ENCODE data around the gene KIAA1549. TPM values are rescaled to one million over a fixed set of nuclear protein-coding genes. Genes with fewer than 3 reads are reported as not detected.

KIAA1549 gene
- total RNA-seq, 2 donors from 2014 or later, result 3.7 to 8.8 TPM

DNA sequence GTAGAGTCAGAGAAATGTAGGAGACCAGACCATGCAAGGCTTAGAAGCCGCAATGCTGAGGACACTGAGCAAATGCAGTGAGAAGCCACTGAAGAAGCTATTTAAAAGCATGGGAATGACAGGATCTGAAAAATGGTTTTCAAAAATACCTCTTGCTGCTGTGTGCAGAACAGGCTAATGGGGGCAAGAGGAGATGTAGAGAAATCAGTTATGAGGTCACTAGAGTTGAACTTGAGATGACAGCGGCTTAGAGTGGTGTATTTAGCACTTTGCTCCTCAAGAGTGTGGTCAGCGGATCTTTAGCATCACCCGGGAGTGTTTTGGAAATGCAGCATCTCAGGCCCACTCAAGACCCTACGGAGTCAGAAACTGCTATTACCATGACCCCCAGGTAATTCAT lies 48.8 kb downstream of the KIAA1549 start:
- intact Hi-C loops (cut with DNase I), result no loop called here
- DNase-seq (ENCODE audit: low spot score), result no peak
- Histone ChIP-seq H3K36me3 (no peaks in the 10 kb centered on the region), H3K4me1 (replicated peaks) (no peaks in the 10 kb centered on the region), H3K4me3 (no peak overlapping the region), H3K9me3 (no peaks in the 10 kb centered on the region), H3K27ac (no peak overlapping the region), H3K27me3 (replicated peaks; ENCODE audit: insufficient read depth) (no peaks in the 10 kb centered on the region)
- 92% methylated on average over 5 of the region's 5 CpGs for WGBS
- TF ChIP-seq POLR2A (IDR thresholded peaks at IDR 0.05) (no peak), POLR2AphosphoS5 (IDR thresholded peaks at IDR 0.05) (no peak)
- TF ChIP-seq, protein P1, sequence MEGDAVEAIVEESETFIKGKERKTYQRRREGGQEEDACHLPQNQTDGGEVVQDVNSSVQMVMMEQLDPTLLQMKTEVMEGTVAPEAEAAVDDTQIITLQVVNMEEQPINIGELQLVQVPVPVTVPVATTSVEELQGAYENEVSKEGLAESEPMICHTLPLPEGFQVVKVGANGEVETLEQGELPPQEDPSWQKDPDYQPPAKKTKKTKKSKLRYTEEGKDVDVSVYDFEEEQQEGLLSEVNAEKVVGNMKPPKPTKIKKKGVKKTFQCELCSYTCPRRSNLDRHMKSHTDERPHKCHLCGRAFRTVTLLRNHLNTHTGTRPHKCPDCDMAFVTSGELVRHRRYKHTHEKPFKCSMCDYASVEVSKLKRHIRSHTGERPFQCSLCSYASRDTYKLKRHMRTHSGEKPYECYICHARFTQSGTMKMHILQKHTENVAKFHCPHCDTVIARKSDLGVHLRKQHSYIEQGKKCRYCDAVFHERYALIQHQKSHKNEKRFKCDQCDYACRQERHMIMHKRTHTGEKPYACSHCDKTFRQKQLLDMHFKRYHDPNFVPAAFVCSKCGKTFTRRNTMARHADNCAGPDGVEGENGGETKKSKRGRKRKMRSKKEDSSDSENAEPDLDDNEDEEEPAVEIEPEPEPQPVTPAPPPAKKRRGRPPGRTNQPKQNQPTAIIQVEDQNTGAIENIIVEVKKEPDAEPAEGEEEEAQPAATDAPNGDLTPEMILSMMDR (IDR thresholded peaks at IDR 0.05), result no peak

- H3K4me1 ChIP-seq (replicated peaks), result no peaks in the 10 kb centered on the region
- H3K27me3 ChIP-seq (replicated peaks; ENCODE audit: insufficient read depth), result no peaks in the 10 kb centered on the region
- H3K36me3 ChIP-seq, result no peaks in the 10 kb centered on the region
- intact Hi-C loops (cut with DNase I), result no loop called here
- WGBS, result 76% methylated on average over 1 of the region's 1 CpG
- H3K4me3 ChIP-seq, result no peak overlapping the region
- H3K27ac ChIP-seq, result no peak overlapping the region
- TF ChIP-seq, protein P1 (IDR thresholded peaks at IDR 0.05), result no peak
- TF ChIP-seq POLR2A (IDR thresholded peaks at IDR 0.05) (no peak), POLR2AphosphoS5 (IDR thresholded peaks at IDR 0.05) (no peak)
- no peaks in the 10 kb centered on the region for H3K9me3 ChIP-seq
- no peak for DNase-seq (ENCODE audit: low spot score)
Measured at GRCh38 chr7:138929969-138930368, 51.2 kb downstream of the KIAA1549 start.

DNA sequence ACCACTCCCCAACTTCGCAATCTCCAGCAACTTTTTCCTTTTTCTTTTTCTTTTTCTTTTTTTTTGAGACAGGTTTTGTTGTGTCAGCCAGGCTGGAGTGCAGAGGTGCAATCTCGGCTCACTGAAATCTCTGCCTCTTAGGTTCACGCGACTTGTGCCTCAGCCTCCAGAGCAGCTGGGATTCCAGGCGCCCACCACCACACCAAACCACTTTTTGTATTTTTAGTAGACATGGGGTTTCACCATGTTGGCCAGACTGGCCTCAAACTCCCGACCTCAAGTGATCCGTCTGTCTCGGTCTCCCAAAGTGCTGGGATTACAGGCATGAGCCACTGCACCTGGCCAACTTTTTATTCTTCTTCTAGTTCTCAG lies 55.0 kb downstream of the KIAA1549 start:
- WGBS, result 93% methylated on average over 8 of the region's 8 CpGs
- DNase-seq (ENCODE audit: low spot score), result no peak
- intact Hi-C loops (cut with DNase I), result no loop called here
- TF ChIP-seq POLR2AphosphoS5 (IDR thresholded peaks at IDR 0.05) (no peak), POLR2A (IDR thresholded peaks at IDR 0.05) (no peak)
- TF ChIP-seq, protein P1 (IDR thresholded peaks at IDR 0.05), result no peak
- Histone ChIP-seq H3K9me3 (no peaks in the 10 kb centered on the region), H3K36me3 (no peaks in the 10 kb centered on the region), H3K27me3 (replicated peaks; ENCODE audit: insufficient read depth) (no peaks in the 10 kb centered on the region), H3K27ac (no peak overlapping the region), H3K4me1 (replicated peaks) (no peaks in the 10 kb centered on the region), H3K4me3 (no peak overlapping the region)

GRCh38 chr7:138924501-138925225 lies 56.5 kb downstream of the KIAA1549 start:
- 68% methylated on average over 17 of the region's 17 CpGs for WGBS
- H3K4me3 ChIP-seq, result no peak overlapping the region
- H3K27me3 ChIP-seq (replicated peaks; ENCODE audit: insufficient read depth), result no peaks in the 10 kb centered on the region
- no peaks in the 10 kb centered on the region for H3K36me3 ChIP-seq
- no peaks in the 10 kb centered on the region for H3K9me3 ChIP-seq
- TF ChIP-seq, protein P1 (IDR thresholded peaks at IDR 0.05), result no peak
- TF ChIP-seq POLR2A (IDR thresholded peaks at IDR 0.05), result no peak
- no peak for TF ChIP-seq POLR2AphosphoS5 (IDR thresholded peaks at IDR 0.05)
- no peaks in the 10 kb centered on the region for H3K4me1 ChIP-seq (replicated peaks)
- intact Hi-C loops (cut with DNase I), result loop anchor here (5.0 kb wide), 1 partner anchor 58 kb away; the partner anchor contains the start of gene KIAA1549
- DNase-seq (ENCODE audit: low spot score), result no peak
- H3K27ac ChIP-seq, result no peak overlapping the region

GRCh38 chr7:138921277-138921676 lies 59.9 kb downstream of the KIAA1549 start:
- no peak overlapping the region for H3K27ac ChIP-seq
- no peaks in the 10 kb centered on the region for H3K4me1 ChIP-seq (replicated peaks)
- intact Hi-C loops (cut with DNase I), result loop anchor here (5.0 kb wide), 1 partner anchor 61 kb away; the partner anchor contains the start of gene KIAA1549
- 98% methylated on average over 11 of the region's 11 CpGs for WGBS
- H3K4me3 ChIP-seq, result no peak overlapping the region
- no peak for DNase-seq (ENCODE audit: low spot score)
- H3K36me3 ChIP-seq, result no peaks in the 10 kb centered on the region
- no peaks in the 10 kb centered on the region for H3K9me3 ChIP-seq
- TF ChIP-seq POLR2A (IDR thresholded peaks at IDR 0.05) (no peak), POLR2AphosphoS5 (IDR thresholded peaks at IDR 0.05) (no peak)
- TF ChIP-seq, protein P1 (IDR thresholded peaks at IDR 0.05), result no peak
- no peaks in the 10 kb centered on the region for H3K27me3 ChIP-seq (replicated peaks; ENCODE audit: insufficient read depth)
